Activated T-cell treated with anti-CD3 and anti-CD28 coated beads for 4 hours (primary cell): ENCODE results near the gene SEL1L.
A peak's percentile ranks its signal among the peaks of the same experiment; 100 is the strongest.
"Not testable (repeated sequence)": the region's sequence is repeated elsewhere in the genome, so short reads cannot be mapped to it uniquely, and the experiment has no call there.

Experiments used
- DNase-seq: peaks from one replicate; pipeline ENCODE4 v3.0.0-alpha.2; 2020

Gene SEL1L

GRCh38 chr14:81440041-81440440 is 93.6 kb downstream of the SEL1L start:
- DNase-seq = no peak

GRCh38 chr14:81437244-81437643 is 96.4 kb downstream of the SEL1L start:
- no peak for DNase-seq

GRCh38 chr14:81436296-81437138 is 97.1 kb downstream of the SEL1L start:
- DNase-seq = peak; percentile 8

GRCh38 chr14:81435391-81436295 is 98.0 kb downstream of the SEL1L start:
- DNase-seq = no peak

GRCh38 chr14:81435048-81435390 is 98.6 kb downstream of the SEL1L start:
- DNase-seq = no peak

- DNase-seq = no peak
Measured at GRCh38 chr14:81434230-81434629, 99.4 kb downstream of the SEL1L start.

- no peak for DNase-seq
Measured at GRCh38 chr14:81433378-81433777, 100.3 kb downstream of the SEL1L start.

- no peak for DNase-seq
Measured at GRCh38 chr14:81432219-81432661, 101.4 kb downstream of the SEL1L start.

- DNase-seq = no peak
Measured at GRCh38 chr14:81430235-81430634, 103.4 kb downstream of the SEL1L start.

GRCh38 chr14:81429749-81430148 is 103.9 kb downstream of the SEL1L start:
- DNase-seq = not testable (repeated sequence)

GRCh38 chr14:81429028-81429427 is 104.6 kb downstream of the SEL1L start:
- DNase-seq = no peak

- DNase-seq = no peak
Measured at GRCh38 chr14:81427348-81428058, 106.2 kb downstream of the SEL1L start.

GRCh38 chr14:81423504-81423903 is 110.1 kb downstream of the SEL1L start:
- no peak for DNase-seq
